ENCODE results near the gene EIF5A. TPM values are rescaled to one million over a fixed set of nuclear protein-coding genes. Genes with fewer than 3 reads are reported as not detected.
A peak's percentile ranks its signal among the peaks of the same experiment; 100 is the strongest.

Gene EIF5A
- total RNA-seq, 1 experiment from 2014 or later: 1,139 TPM

- TF ChIP-seq TCF7L2 (IDR thresholded peaks at IDR 0.05; ENCODE audit: borderline replicate concordance, extremely low read depth, insufficient read depth, insufficient read length): peak; percentile 83
- TF ChIP-seq POLR2AphosphoS5 (IDR thresholded peaks at IDR 0.05; ENCODE audit: low read depth, low read length): peak; percentile 88
- no peak for TF ChIP-seq ZNF274 (IDR thresholded peaks at IDR 0.05; ENCODE audit: low read depth, low read length)
- no peak for TF ChIP-seq REST (IDR thresholded peaks at IDR 0.05; ENCODE audit: low read depth)
- peak; percentile 73 for TF ChIP-seq CBX3 (IDR thresholded peaks at IDR 0.05; ENCODE audit: low read depth)
- no peak for TF ChIP-seq JUND (IDR thresholded peaks at IDR 0.05)
- no peak for TF ChIP-seq EGR1 (IDR thresholded peaks at IDR 0.05; ENCODE audit: low read depth)
- no peak for TF ChIP-seq ATF3 (IDR thresholded peaks at IDR 0.05)
- TF ChIP-seq CEBPB (IDR thresholded peaks at IDR 0.05; ENCODE audit: low read depth): no peak
- no peak for TF ChIP-seq EZH2phosphoT487 (IDR thresholded peaks at IDR 0.05; ENCODE audit: borderline replicate concordance)
- TF ChIP-seq EZH2 (IDR thresholded peaks at IDR 0.05): no peak
- peak; percentile 78 for TF ChIP-seq YY1 (IDR thresholded peaks at IDR 0.05; ENCODE audit: extremely low read depth, insufficient replicate concordance, low read depth, low read length)
Measured at GRCh38 chr17:7314719-7315569, 7.5 kb downstream of the EIF5A start, which contains the start of gene GPS2 (continued).

All from HCT116 (cell line).